GM18511 (cell line): ENCODE results near the gene OR2T35.
A peak's percentile ranks its signal among the peaks of the same experiment; 100 is the strongest.

Source experiments
- ATAC-seq: cut with Tn5 transposase; IDR thresholded peaks from one replicate; pipeline ENCODE4 v1.9.1; 2021; ENCODE audit warnings: mild to moderate bottlenecking, moderate library complexity; ENCODE audit not compliant: unreplicated experiment

Gene OR2T35

GRCh38 chr1:248627971-248628844 lies 16.9 kb downstream of the OR2T35 start:
- peak; percentile 95 for ATAC-seq

- ATAC-seq, result no peak
These were observed 19.1 kb downstream of the OR2T35 start for GRCh38 chr1:248625971-248626370.

GRCh38 chr1:248625166-248625565 lies 19.9 kb downstream of the OR2T35 start:
- ATAC-seq, result no peak

GRCh38 chr1:248622570-248623001 lies 22.5 kb downstream of the OR2T35 start:
- peak; percentile 94 for ATAC-seq

- ATAC-seq, result no peak
These were observed 23.3 kb downstream of the OR2T35 start for GRCh38 chr1:248621770-248622169.

DNA sequence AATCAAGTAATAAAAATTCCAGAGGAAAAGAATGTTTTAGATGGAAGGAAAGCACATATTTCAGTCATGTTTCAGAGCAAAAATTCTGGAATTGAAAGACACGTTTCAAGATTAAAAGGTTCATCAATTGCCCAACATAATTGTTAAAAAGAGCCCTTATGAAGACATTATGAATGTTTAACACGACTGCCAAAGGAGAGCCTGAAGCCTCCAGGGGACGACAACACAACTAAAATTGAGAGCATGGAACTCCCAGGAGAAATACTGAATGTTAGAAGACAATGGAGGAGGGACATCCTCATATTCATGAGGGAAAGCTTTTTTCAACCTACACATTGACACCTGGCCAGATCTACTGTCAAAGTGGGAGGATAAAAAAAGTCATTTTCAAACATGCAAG lies 26.2 kb downstream of the OR2T35 start:
- ATAC-seq, result peak; percentile 45

GRCh38 chr1:248618119-248618518 lies 27.0 kb downstream of the OR2T35 start:
- ATAC-seq, result no peak

DNA sequence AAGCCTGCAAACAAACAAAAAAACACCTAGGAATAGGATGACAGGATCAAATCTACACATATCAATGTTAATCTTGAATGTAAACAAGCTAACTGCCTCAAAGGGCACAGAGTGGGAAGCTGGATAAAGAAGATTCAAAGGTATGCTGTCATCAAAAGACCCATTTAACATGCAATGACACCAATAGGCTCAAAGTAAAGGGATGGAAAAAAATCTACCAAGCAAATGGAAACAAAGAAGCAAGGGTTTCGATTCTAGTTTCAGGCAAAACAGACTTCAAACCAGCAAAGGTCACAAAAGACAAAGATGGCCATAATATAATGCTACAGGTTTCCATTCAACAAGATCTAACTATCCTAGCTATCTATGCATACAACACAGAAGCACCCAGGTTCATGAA lies 31.3 kb downstream of the OR2T35 start:
- ATAC-seq, result peak; percentile 80

- no peak for ATAC-seq
These were observed 33.1 kb downstream of the OR2T35 start for GRCh38 chr1:248611883-248612414.

- no peak for ATAC-seq
These were observed 34.8 kb downstream of the OR2T35 start for GRCh38 chr1:248610301-248610700.

- ATAC-seq, result no peak
These were observed 45.7 kb downstream of the OR2T35 start for GRCh38 chr1:248599396-248599795.

DNA sequence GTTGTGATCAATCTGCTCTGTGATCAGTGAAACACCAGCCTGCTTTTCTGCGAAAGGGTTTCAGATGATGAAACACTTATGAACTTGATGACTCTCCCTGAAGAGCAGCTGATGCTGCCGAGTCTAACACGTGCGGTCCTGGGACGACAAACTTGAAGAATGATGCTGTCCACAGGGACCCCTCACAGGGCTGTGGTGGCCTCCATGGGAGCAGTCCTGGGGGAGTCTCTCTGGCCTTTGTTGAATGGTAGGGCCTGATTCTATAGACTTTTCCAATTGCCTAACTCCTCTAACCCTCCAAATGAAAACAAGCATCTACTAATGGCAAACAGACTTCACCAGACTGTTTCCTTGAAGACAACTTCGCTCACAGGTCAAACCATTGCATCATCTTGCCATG lies 47.5 kb downstream of the OR2T35 start, which contains the start of gene OR2T10:
TSS of gene OR2T10 (minus strand) at position 112 of the 400 bp plus-strand sequence. CDS start 3,932 bp downstream, outside the sequence.
- ATAC-seq, result no peak

DNA sequence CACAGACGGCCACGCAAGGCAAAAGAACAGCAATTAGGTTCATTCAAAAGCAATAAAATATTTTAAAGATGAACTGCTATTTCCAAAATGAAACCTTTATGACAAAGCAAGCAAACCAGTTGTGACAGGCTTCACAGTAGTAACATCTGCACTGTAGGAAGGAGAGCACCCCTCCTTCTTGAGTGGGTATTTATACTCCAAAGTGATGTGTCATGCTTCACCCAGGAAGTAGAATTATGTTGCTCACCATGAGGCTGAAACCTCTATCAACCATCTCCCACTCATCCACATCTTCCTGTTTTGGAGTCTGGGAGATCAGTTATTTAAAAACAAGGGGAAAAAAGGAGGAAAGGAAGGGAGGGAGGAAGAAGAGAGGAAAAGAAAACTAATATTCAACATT lies 48.5 kb downstream of the OR2T35 start:
- ATAC-seq, result no peak

GRCh38 chr1:248593226-248593625 lies 51.9 kb downstream of the OR2T35 start:
- no peak for ATAC-seq

- no peak for ATAC-seq
These were observed 52.4 kb downstream of the OR2T35 start for GRCh38 chr1:248592655-248593054.

- ATAC-seq, result no peak
These were observed 55.0 kb downstream of the OR2T35 start for GRCh38 chr1:248590055-248590454.

DNA sequence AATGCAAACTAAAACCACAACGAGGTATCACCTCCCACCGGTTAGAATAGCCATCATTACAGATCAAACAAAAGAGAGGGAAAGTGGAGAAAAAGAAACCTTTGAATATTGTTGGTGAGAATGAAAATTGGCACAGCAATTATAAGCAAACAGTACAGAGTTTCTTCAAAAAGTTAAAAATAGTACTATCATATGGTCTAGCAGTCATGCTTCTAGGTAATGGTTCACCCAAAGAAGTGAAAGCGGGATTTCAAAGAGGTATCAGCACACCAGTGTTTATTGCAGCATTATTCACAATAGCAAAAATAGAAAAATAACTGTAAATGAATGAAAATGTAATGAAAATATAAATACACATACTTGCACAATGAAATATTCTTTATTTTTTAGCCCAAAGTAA lies 55.7 kb downstream of the OR2T35 start:
- no peak for ATAC-seq
